Loucy (cell line): Measurements from ENCODE around the gene SLC35F1.

Source experiments
- H2AFZ ChIP-seq: fragments of 200-600 bp; sonication (generic); 2 replicates; pipeline ENCODE4 v1.6.0; 2016; ENCODE audit warnings: antibody characterized with exemption, mild to moderate bottlenecking, low read length, moderate library complexity
- H3F3A ChIP-seq: fragments of 200-600 bp; 2 replicates; pipeline ENCODE4 v1.6.0; 2016; ENCODE audit warnings: antibody characterized with exemption, low read depth, mild to moderate bottlenecking
- H3K27me3 ChIP-seq: fragments of 200-600 bp; sonication (generic); 2 replicates; pipeline ENCODE4 v1.6.1; 2014; ENCODE audit warnings: low read length, mild to moderate bottlenecking; ENCODE audit not compliant: insufficient read depth, poor library complexity, severe bottlenecking
- H3K36me3 ChIP-seq: fragments of 200-600 bp; sonication (generic); 2 replicates; pipeline ENCODE4 v1.6.1; 2016; ENCODE audit warnings: low read length; ENCODE audit not compliant: insufficient read depth
- H3K4me1 ChIP-seq: fragments of 200-600 bp; sonication (generic); 2 replicates; pipeline ENCODE4 v1.5.1; 2014; ENCODE audit warnings: low read length, mild to moderate bottlenecking; ENCODE audit not compliant: insufficient read depth, poor library complexity, severe bottlenecking
- H3K4me2 ChIP-seq: fragments of 200-600 bp; sonication (generic); 2 replicates; pipeline ENCODE4 v1.6.0; 2014; ENCODE audit warnings: antibody characterized with exemption, low read length, low read depth, mild to moderate bottlenecking; ENCODE audit not compliant: poor library complexity, severe bottlenecking
- H3K4me3 ChIP-seq: fragments of 200-600 bp; sonication (generic); 2 replicates; pipeline ENCODE4 v1.5.1; 2014; ENCODE audit warnings: low read length, mild to moderate bottlenecking, mixed read lengths; ENCODE audit not compliant: poor library complexity, severe bottlenecking
- H3K79me2 ChIP-seq: fragments of 200-600 bp; sonication (generic); 2 replicates; pipeline ENCODE4 v1.6.1; 2014; ENCODE audit warnings: low read length; ENCODE audit not compliant: insufficient read depth
- H3K9ac ChIP-seq: fragments of 200-600 bp; sonication (generic); 2 replicates; pipeline ENCODE4 v1.6.0; 2014; ENCODE audit warnings: mild to moderate bottlenecking, low read depth, low read length, moderate library complexity; ENCODE audit not compliant: poor library complexity, severe bottlenecking
- H3K9me2 ChIP-seq: fragments of 200-600 bp; sonication (generic); replicated peaks from 2 replicates; pipeline ENCODE4 v1.6.1; 2016; ENCODE audit warnings: low read depth, low read length, mixed read lengths
- H3K9me3 ChIP-seq: fragments of 200-600 bp; sonication (generic); 2 replicates; pipeline ENCODE4 v1.6.1; 2014; ENCODE audit warnings: mild to moderate bottlenecking, antibody characterized with exemption, low read length, low read depth; ENCODE audit not compliant: insufficient read depth
- H4K20me1 ChIP-seq: fragments of 200-600 bp; sonication (generic); 2 replicates; pipeline ENCODE4 v1.6.0; 2014; ENCODE audit warnings: antibody characterized with exemption, low read length, mild to moderate bottlenecking; ENCODE audit not compliant: insufficient read depth, poor library complexity, severe bottlenecking
- CTCF ChIP-seq: fragments of 200-600 bp; sonication (generic); conservative IDR thresholded peaks from 2 replicates; pipeline ENCODE4 v1.5.1; 2014; ENCODE audit warnings: mild to moderate bottlenecking, antibody characterized with exemption, low read length
- EZH2phosphoT487 ChIP-seq: fragments of 200-600 bp; IDR thresholded peaks from 2 replicates; pipeline ENCODE4 v1.6.1; 2018; ENCODE audit warnings: antibody characterized with exemption, mild to moderate bottlenecking, moderate library complexity, borderline replicate concordance

The SLC35F1 gene

GRCh38 chr6:118344014-118344670, 437.1 kb downstream of the SLC35F1 start:
- H3K9me3 ChIP-seq = no peaks in the 10 kb centered on the region
- no peaks in the 10 kb centered on the region for H4K20me1 ChIP-seq
- TF ChIP-seq EZH2phosphoT487 (no peak), CTCF (no peak)
- no peaks in the 10 kb centered on the region for H3K36me3 ChIP-seq
- no peak overlapping the region for H2AFZ ChIP-seq
- peaks cover 7% of the 10 kb centered on the region for H3K4me1 ChIP-seq
- H3K9ac ChIP-seq = no peak overlapping the region
- H3K4me3 ChIP-seq = no peak overlapping the region
- no peaks in the 10 kb centered on the region for H3F3A ChIP-seq
- H3K27me3 ChIP-seq = no peaks in the 10 kb centered on the region
- H3K79me2 ChIP-seq = no peaks in the 10 kb centered on the region
- no peak overlapping the region for H3K4me2 ChIP-seq
- H3K9me2 ChIP-seq = no peaks in the 10 kb centered on the region

GRCh38 chr6:118350881-118351430, 443.9 kb downstream of the SLC35F1 start:
- Histone ChIP-seq H4K20me1 (no peaks in the 10 kb centered on the region), H3F3A (no peaks in the 10 kb centered on the region), H3K9me3 (no peaks in the 10 kb centered on the region), H3K4me2 (no peak overlapping the region), H3K9ac (no peak overlapping the region), H3K9me2 (no peaks in the 10 kb centered on the region), H3K4me3 (no peak overlapping the region), H2AFZ (no peak overlapping the region), H3K4me1 (peaks cover 7% of the 10 kb centered on the region), H3K27me3 (no peaks in the 10 kb centered on the region), H3K36me3 (no peaks in the 10 kb centered on the region), H3K79me2 (no peaks in the 10 kb centered on the region)
- no peak for TF ChIP-seq CTCF
- TF ChIP-seq EZH2phosphoT487 = no peak

GRCh38 chr6:118353564-118353963, 446.5 kb downstream of the SLC35F1 start:
- H4K20me1 ChIP-seq = no peaks in the 10 kb centered on the region
- H3K79me2 ChIP-seq = no peaks in the 10 kb centered on the region
- H3K4me2 ChIP-seq = no peak overlapping the region
- H3K4me1 ChIP-seq = no peaks in the 10 kb centered on the region
- H3K9ac ChIP-seq = no peak overlapping the region
- H2AFZ ChIP-seq = no peak overlapping the region
- H3K9me2 ChIP-seq = no peaks in the 10 kb centered on the region
- no peaks in the 10 kb centered on the region for H3K27me3 ChIP-seq
- no peaks in the 10 kb centered on the region for H3K9me3 ChIP-seq
- no peaks in the 10 kb centered on the region for H3F3A ChIP-seq
- H3K36me3 ChIP-seq = no peaks in the 10 kb centered on the region
- TF ChIP-seq CTCF (no peak), EZH2phosphoT487 (no peak)
- no peak overlapping the region for H3K4me3 ChIP-seq
